B cell (primary cell): Measurements from ENCODE around the gene KCNJ11. TPM values are rescaled to one million over a fixed set of nuclear protein-coding genes. Genes with fewer than 3 reads are reported as not detected.

ENCODE experiments used
- ATAC-seq: fragments of 200-7000 bp; cut with Tn5 transposase; one replicate; pipeline ENCODE4 v1.10.0; 2021; ENCODE audit warnings: low read depth, mild to moderate bottlenecking, moderate number of reproducible peaks, moderate library complexity
- CTCF ChIA-PET: fragments of 350-600 bp; sonication (Branson Sonifier 250); formaldehyde crosslinking; loops from one replicate; lab custom pipeline; 2021; ENCODE audit warnings: antibody characterized with exemption, inconsistent platforms; lab: Charles Lee
- POLR2A ChIA-PET: fragments of 350-600 bp; sonication (Branson Sonifier 250); formaldehyde crosslinking; loops from one replicate; lab custom pipeline; 2021; ENCODE audit warnings: antibody characterized with exemption; lab: Charles Lee
- DNase-seq: peaks from one replicate; pipeline ENCODE4 v3.0.0; 2013
- H2AFZ ChIP-seq: 2 replicates; pipeline ENCODE4 v1.6.1; 2012; ENCODE audit warnings: mild to moderate bottlenecking, low read depth, low read length; ENCODE audit not compliant: insufficient read depth, poor library complexity, severe bottlenecking
- H3K27ac ChIP-seq, 2 donors: 1 replicate in 1 of 2; 2 replicates in 1 of 2; pipeline ENCODE4 v1.5.1; 2012 to 2013; ENCODE audit warnings: low read length in 2 of 2, mild to moderate bottlenecking in 2 of 2, moderate library complexity in 1 of 2
- H3K27me3 ChIP-seq, 4 experiments: fragments of 200-600 bp in 1 of 4; sonication (generic) in 1 of 4; replicated peaks in 1 of 4; 1 replicate in 2 of 4; 2 replicates in 2 of 4; pipeline versions ENCODE4 v1.6.1 to v1.7.0; 2013 to 2016; ENCODE audit warnings: low read length in 3 of 4, mild to moderate bottlenecking in 2 of 4, mixed read lengths in 1 of 4, moderate library complexity in 1 of 4; ENCODE audit not compliant: insufficient read depth in 4 of 4, control insufficient read depth in 3 of 4; ENCODE audit errors: control extremely low read depth in 1 of 4
- H3K36me3 ChIP-seq, 2 experiments: replicated peaks in 1 of 2; 1 replicate in 1 of 2; 2 replicates in 1 of 2; pipeline versions ENCODE4 v1.6.1 to v1.7.1; 2013; ENCODE audit warnings: low read length in 1 of 2; ENCODE audit not compliant: insufficient read depth in 2 of 2, control insufficient read depth in 1 of 2; ENCODE audit errors: control extremely low read depth in 1 of 2, extremely low read depth in 1 of 2
- H3K4me1 ChIP-seq, 2 donors: fragments of 200-600 bp in 1 of 2; sonication (generic) in 1 of 2; 1 replicate in 1 of 2; 2 replicates in 1 of 2; pipeline versions ENCODE4 v1.5.1 to v1.6.1; 2013 to 2017; ENCODE audit warnings: low read length in 2 of 2; ENCODE audit not compliant: control insufficient read depth in 2 of 2, insufficient read depth in 2 of 2
- H3K4me2 ChIP-seq: replicated peaks from 2 replicates; pipeline ENCODE3; 2012; ENCODE audit warnings: mild to moderate bottlenecking, low read depth, low read length; ENCODE audit not compliant: poor library complexity, severe bottlenecking
- H3K4me3 ChIP-seq, 5 experiments: fragments of 200-600 bp in 1 of 5; sonication (generic) in 1 of 5; 1 replicate in 3 of 5; 2 replicates in 2 of 5; pipeline versions ENCODE4 v1.5.1 to v1.7.0; 2011 to 2016; ENCODE audit warnings: low read length in 4 of 5, mild to moderate bottlenecking in 4 of 5, low read depth in 2 of 5, control low read depth in 1 of 5, moderate library complexity in 1 of 5; ENCODE audit not compliant: insufficient read depth in 1 of 5; ENCODE audit errors: control extremely low read depth in 1 of 5, extremely low read depth in 1 of 5
- H3K79me2 ChIP-seq: fragments of 200-600 bp; sonication (generic); one replicate; pipeline ENCODE4 v1.6.0; 2016; ENCODE audit warnings: low read length; ENCODE audit not compliant: control insufficient read depth, insufficient read depth
- H3K9ac ChIP-seq: fragments of 200-600 bp; sonication (generic); 2 replicates; pipeline ENCODE4 v1.6.1; 2017; ENCODE audit warnings: mild to moderate bottlenecking, low read length, moderate library complexity
- H3K9me3 ChIP-seq, 3 donors: one replicate each; pipeline versions ENCODE4 v1.6.1 to v1.7.1; 2013; ENCODE audit warnings: low read length in 2 of 3; ENCODE audit not compliant: control insufficient read depth in 2 of 3, insufficient read depth in 1 of 3; ENCODE audit errors: control extremely low read depth in 1 of 3
- H4K20me1 ChIP-seq: 2 replicates; pipeline ENCODE4 v1.6.0; 2012; ENCODE audit warnings: mild to moderate bottlenecking, low read length; ENCODE audit not compliant: insufficient read depth, control insufficient read depth, poor library complexity, severe bottlenecking
- H3K27ac Mint-ChIP-seq: one replicate; pipeline ENCODE4 v1.8.0; 2021; ENCODE audit warnings: mixed read lengths
- H3K27me3 Mint-ChIP-seq: one replicate; pipeline ENCODE4 v1.8.0; 2021; ENCODE audit warnings: mixed read lengths
- H3K4me1 Mint-ChIP-seq: one replicate; pipeline ENCODE4 v1.8.0; 2021; ENCODE audit warnings: mixed read lengths
- H3K4me3 Mint-ChIP-seq: one replicate; pipeline ENCODE4 v1.8.0; 2021; ENCODE audit warnings: mixed read lengths
- H3K9me3 Mint-ChIP-seq: one replicate; pipeline ENCODE4 v1.8.0; 2022; ENCODE audit warnings: mixed read lengths; ENCODE audit not compliant: insufficient read depth
- EZH2 ChIP-seq: IDR thresholded peaks from 2 replicates; pipeline ENCODE4 v1.6.1; 2012; ENCODE audit warnings: borderline replicate concordance, low read depth, mild to moderate bottlenecking, moderate library complexity, low read length; ENCODE audit not compliant: insufficient read depth, poor library complexity, severe bottlenecking
- WGBS: methylation state at CpG from one replicate; pipeline ENCODE4 v1.1.5; 2013; ENCODE audit warnings: missing lambda C conversion rate; ENCODE audit not compliant: insufficient coverage; 5-methylcytosine and 5-hydroxymethylcytosine counted together
- intact Hi-C: fragments of 100-400 bp; cut with micrococcal nuclease; formaldehyde crosslinking; loops from one replicate; pipeline ENCODE4 v1.10.0; 2022
- polyA minus RNA-seq: library from RNA; depleted of rRNA, polyadenylated mRNA; stranded (reverse); fragments of >200 nt; gene quantifications from 2 replicates; pipeline ENCODE4 v1.2.3, GENCODE V29; 2012
- polyA plus RNA-seq: library from polyadenylated mRNA; depleted of rRNA; stranded (reverse); fragments of >200 nt; gene quantifications from 2 replicates; pipeline ENCODE4 v1.2.3, GENCODE V29; 2012
- total RNA-seq, 2 donors: library from RNA; stranded (reverse); fragments of 120-200 nt in 1 of 2; gene quantifications; 1 replicate in 1 of 2; 2 replicates in 1 of 2; pipeline versions ENCODE4 v1.2.3 to v1.2.4, GENCODE V29; 2013 to 2022
- TF ChIP-seq, protein P1 (sequence below): fragments of 200-600 bp; IDR thresholded peaks from one replicate; pipeline ENCODE4 v1.8.0; 2022; ENCODE audit warnings: antibody characterized with exemption, mild to moderate bottlenecking

The KCNJ11 gene
- 2.0 and 2.1 TPM in 2 replicates for total RNA-seq
- total RNA-seq (2013): 1.2 TPM
- 0.46 and 1.4 TPM in 2 replicates for polyA plus RNA-seq
- 0.86 and 3.3 TPM in 2 replicates for polyA minus RNA-seq

DNA sequence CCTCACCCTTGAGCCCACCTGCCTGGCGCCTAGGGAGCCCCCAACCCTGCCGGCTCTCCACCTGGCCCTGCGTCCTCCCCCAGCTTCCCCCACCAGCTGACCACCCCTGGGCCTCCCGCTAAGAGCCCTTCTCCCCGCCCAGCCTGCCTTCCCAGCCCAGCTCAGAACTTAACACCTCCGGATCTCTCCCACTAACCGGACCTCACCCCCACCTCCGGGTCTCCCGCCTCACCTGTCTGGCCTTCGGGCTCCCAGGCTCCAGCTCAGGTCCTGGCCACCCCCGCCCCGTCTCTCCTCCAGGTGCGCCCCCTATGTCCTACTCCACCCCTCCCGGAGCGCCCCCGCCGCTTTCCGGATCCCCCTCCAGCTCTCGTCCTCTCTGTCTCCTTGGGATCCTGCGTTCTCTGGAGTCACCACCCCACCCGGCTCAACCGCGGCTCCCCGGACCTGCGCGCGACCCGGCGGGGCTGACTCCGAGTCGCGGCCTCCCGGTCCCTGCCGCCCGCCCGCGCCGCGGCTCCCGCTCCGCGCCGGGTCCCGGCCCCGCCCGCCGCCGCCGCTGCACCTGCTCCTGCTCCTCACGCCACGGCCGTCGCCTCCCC lies at the start of gene KCNJ11:
KCNJ11 (minus strand) TSS at position 51 of the 602 bp plus-strand sequence. CDS start 568 bp downstream, outside the sequence.
- no peak for DNase-seq
- peak within 1 kb of the TSS; percentile 16 to 90 (median 63) for H3K4me3 ChIP-seq
- H3K9me3 ChIP-seq: no peaks in the 10 kb centered on the region
- H3K9me3 Mint-ChIP-seq: no peaks in the 10 kb centered on the region
- peak within 1 kb of the TSS; percentile 99 for H3K4me2 ChIP-seq
- peaks cover 4 to 33% of the 10 kb centered on the region in 2 donors for H3K4me1 ChIP-seq
- peak within 1 kb of the TSS; percentile 94 for H2AFZ ChIP-seq
- 8% methylated on average over 53 of the region's 53 CpGs for WGBS
- peaks cover 5% of the 10 kb centered on the region for H3K27me3 Mint-ChIP-seq
- peak within 1 kb of the TSS; percentile 73 for H3K9ac ChIP-seq
- POLR2A ChIA-PET: no interaction called here
- CTCF ChIA-PET: interaction anchor here (0.7 to 5.4 kb wide), 10 partner anchors 10 to 117 kb away, joined by 3 to 31 read pairs (median 4); no protein-coding TSS in a partner anchor
- H3K27ac ChIP-seq: peak within 1 kb of the TSS in 1 of 2 donors; percentile 29
- H3K27ac Mint-ChIP-seq: peak within 1 kb of the TSS; percentile 59
- TF ChIP-seq EZH2: no peak
- TF ChIP-seq, protein P1, sequence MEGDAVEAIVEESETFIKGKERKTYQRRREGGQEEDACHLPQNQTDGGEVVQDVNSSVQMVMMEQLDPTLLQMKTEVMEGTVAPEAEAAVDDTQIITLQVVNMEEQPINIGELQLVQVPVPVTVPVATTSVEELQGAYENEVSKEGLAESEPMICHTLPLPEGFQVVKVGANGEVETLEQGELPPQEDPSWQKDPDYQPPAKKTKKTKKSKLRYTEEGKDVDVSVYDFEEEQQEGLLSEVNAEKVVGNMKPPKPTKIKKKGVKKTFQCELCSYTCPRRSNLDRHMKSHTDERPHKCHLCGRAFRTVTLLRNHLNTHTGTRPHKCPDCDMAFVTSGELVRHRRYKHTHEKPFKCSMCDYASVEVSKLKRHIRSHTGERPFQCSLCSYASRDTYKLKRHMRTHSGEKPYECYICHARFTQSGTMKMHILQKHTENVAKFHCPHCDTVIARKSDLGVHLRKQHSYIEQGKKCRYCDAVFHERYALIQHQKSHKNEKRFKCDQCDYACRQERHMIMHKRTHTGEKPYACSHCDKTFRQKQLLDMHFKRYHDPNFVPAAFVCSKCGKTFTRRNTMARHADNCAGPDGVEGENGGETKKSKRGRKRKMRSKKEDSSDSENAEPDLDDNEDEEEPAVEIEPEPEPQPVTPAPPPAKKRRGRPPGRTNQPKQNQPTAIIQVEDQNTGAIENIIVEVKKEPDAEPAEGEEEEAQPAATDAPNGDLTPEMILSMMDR: no peak
- peak; percentile 41 for ATAC-seq
- H3K4me3 Mint-ChIP-seq: peak within 1 kb of the TSS; percentile 85
- H3K36me3 ChIP-seq: no peaks in the 10 kb centered on the region
- H3K4me1 Mint-ChIP-seq: peaks cover 16% of the 10 kb centered on the region
- H4K20me1 ChIP-seq: no peaks in the 10 kb centered on the region
- intact Hi-C loops: loop anchor here (1.0 to 10.0 kb wide), 5 partner anchors 112 to 626 kb away; partner anchors contain the start of genes NUCB2, RPS13 and SERGEF
- no peaks in the 10 kb centered on the region for H3K79me2 ChIP-seq
- peaks cover 0 to 2% (median 0%) of the 10 kb centered on the region in 4 experiments for H3K27me3 ChIP-seq

DNA sequence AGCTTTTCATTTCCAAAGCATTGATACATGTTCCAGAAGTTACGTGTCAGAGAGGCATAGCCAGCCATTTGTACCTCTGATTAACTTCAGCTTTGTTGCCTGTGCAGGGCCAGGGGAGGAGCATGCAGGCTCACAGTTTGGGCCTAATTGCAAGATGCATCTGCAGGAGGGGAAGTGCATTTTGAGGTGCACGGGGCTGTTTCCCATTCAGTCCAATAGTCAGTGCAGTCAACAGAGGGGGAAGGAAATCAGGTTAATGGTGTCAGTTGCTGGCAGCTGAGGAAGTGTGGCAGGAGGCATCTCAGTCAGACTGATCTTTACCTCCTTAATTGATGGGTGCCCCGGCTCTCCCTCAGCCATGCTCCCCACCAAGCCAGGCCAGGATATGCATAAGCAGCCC lies 48.9 kb upstream of the KCNJ11 start:
- Histone ChIP-seq H3K79me2 (no peaks in the 10 kb centered on the region), H2AFZ (no peak overlapping the region), H3K4me2 (no peak overlapping the region), H3K4me1 (no peaks in the 10 kb centered on the region), H3K36me3 (no peaks in the 10 kb centered on the region), H3K9me3 (no peaks in the 10 kb centered on the region), H3K9ac (no peak overlapping the region), H4K20me1 (no peaks in the 10 kb centered on the region), H3K27me3 (peaks cover 0 to 3% (median 1%) of the 10 kb centered on the region in 4 experiments), H3K27ac (no peak overlapping the region), H3K4me3 (no peak overlapping the region)
- WGBS: 100% methylated on average over 1 of the region's 3 CpGs
- DNase-seq (no peak), ATAC-seq (no peak)
- Mint-ChIP-seq H3K9me3 (peaks cover 3% of the 10 kb centered on the region), H3K4me1 (no peaks in the 10 kb centered on the region), H3K27me3 (peaks cover 33% of the 10 kb centered on the region), H3K27ac (no peak overlapping the region), H3K4me3 (no peak overlapping the region)
- POLR2A ChIA-PET: no interaction called here
- CTCF ChIA-PET: no interaction called here
- TF ChIP-seq EZH2: no peak
- TF ChIP-seq, protein P1: no peak
- intact Hi-C loops: no loop called here
